A549 (cell line): ENCODE results near the gene PPP2R3B.

Experiments used
- BHLHE40 ChIP-seq: IDR thresholded peaks from 2 replicates; pipeline ENCODE4 v1.6.1; 2012; ENCODE audit warnings: low read depth, low read length, inconsistent platforms
- CEBPB ChIP-seq, 2 experiments: fragments of >200 bp in 1 of 2; sonication (Bioruptor Twin) in 1 of 2; formaldehyde crosslinking in 1 of 2; IDR thresholded peaks; 2 replicates each; pipeline ENCODE4 v1.6.1; 2012 to 2016
- CHD2 ChIP-seq: fragments of 150-350 bp; IDR thresholded peaks from 2 replicates; pipeline ENCODE4 v1.6.1; 2014; ENCODE audit warnings: low read length; ENCODE audit not compliant: partially characterized antibody
- EP300 ChIP-seq, 2 experiments: fragments of >200 bp; sonication (Bioruptor Twin); formaldehyde crosslinking; IDR thresholded peaks; 2 replicates in 1 of 2; 3 replicates in 1 of 2; pipeline ENCODE4 v1.6.1; 2016 to 2017
- JUNB ChIP-seq: fragments of >200 bp; sonication (Bioruptor Twin); formaldehyde crosslinking; IDR thresholded peaks from 2 replicates; pipeline ENCODE4 v1.6.1; 2016
- POLR2A ChIP-seq: IDR thresholded peaks from 2 replicates; pipeline ENCODE4 v1.6.1; 2012; ENCODE audit warnings: mild to moderate bottlenecking, low read length
- RAD21 ChIP-seq, 2 experiments: fragments of >200 bp in 1 of 2; sonication (Bioruptor Twin) in 1 of 2; formaldehyde crosslinking in 1 of 2; IDR thresholded peaks in 1 of 2; conservative IDR thresholded peaks in 1 of 2; 2 replicates in 1 of 2; 3 replicates in 1 of 2; pipeline ENCODE4 v1.6.1; 2012 to 2018; ENCODE audit warnings: inconsistent platforms in 1 of 2
- RCOR1 ChIP-seq: fragments of 150-350 bp; IDR thresholded peaks from 2 replicates; pipeline ENCODE4 v1.6.1; 2014; ENCODE audit warnings: antibody characterized with exemption, low read length, low read depth
- TF ChIP-seq, protein P1 (sequence below): fragments of >200 bp; sonication (Bioruptor Twin); formaldehyde crosslinking; IDR thresholded peaks from 3 replicates; pipeline ENCODE4 v1.5.1; 2016
- TF ChIP-seq, protein P2 (sequence below): IDR thresholded peaks from 2 replicates; pipeline ENCODE4 v1.6.1; 2012

DNA sequence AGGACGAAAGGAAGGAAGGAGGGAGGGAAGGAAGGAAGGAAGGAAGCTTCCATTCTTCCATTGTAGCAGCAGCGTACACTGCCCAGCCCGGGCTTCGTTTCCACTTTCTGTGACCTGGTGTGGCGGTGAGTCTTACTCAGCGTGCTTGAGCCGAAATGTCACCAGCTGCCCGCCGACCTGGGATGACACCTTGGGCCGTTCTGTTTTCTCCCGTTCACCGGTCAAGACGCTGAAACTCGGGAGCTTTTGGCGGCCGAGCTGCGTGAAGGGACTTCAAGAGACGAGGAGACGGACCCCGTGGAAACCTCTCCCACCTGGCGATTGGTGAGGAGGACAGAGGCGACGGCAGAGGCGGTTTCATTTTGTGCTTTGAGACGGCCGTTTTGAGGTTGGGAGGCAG lies 47.1 kb upstream of the PPP2R3B start:
- TF ChIP-seq BHLHE40 (no peak), RAD21 (conservative IDR thresholded peaks at IDR 0.05 in 1 of 2, IDR thresholded peaks at IDR 0.05 in 1 of 2) (no peak), JUNB (no peak), CHD2 (no peak), CEBPB (IDR thresholded peaks at IDR 0.05) (no peak), POLR2A (no peak), EP300 (IDR thresholded peaks at IDR 0.05) (no peak), RCOR1 (no peak)
- TF ChIP-seq, protein P1, sequence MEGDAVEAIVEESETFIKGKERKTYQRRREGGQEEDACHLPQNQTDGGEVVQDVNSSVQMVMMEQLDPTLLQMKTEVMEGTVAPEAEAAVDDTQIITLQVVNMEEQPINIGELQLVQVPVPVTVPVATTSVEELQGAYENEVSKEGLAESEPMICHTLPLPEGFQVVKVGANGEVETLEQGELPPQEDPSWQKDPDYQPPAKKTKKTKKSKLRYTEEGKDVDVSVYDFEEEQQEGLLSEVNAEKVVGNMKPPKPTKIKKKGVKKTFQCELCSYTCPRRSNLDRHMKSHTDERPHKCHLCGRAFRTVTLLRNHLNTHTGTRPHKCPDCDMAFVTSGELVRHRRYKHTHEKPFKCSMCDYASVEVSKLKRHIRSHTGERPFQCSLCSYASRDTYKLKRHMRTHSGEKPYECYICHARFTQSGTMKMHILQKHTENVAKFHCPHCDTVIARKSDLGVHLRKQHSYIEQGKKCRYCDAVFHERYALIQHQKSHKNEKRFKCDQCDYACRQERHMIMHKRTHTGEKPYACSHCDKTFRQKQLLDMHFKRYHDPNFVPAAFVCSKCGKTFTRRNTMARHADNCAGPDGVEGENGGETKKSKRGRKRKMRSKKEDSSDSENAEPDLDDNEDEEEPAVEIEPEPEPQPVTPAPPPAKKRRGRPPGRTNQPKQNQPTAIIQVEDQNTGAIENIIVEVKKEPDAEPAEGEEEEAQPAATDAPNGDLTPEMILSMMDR, result no peak
- TF ChIP-seq, protein P2, sequence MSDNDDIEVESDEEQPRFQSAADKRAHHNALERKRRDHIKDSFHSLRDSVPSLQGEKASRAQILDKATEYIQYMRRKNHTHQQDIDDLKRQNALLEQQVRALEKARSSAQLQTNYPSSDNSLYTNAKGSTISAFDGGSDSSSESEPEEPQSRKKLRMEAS, result no peak
